NOMO-1 (cell line): ENCODE measurements around the gene SAMD8.

ENCODE experiments used
- DNase-seq, 2 experiments: peaks; one replicate each; lab custom pipeline; 2025; ENCODE audit not compliant: unreplicated experiment in 2 of 2; lab: John Stamatoyannopoulos, UW

Gene SAMD8

GRCh38 chr10:75111365-75111906, at the start of gene SAMD8:
TSS of gene SAMD8 (plus strand) at chr10:75111656. CDS start at chr10:75150529, 38,873 bp downstream.
- DNase-seq, result peak; percentile 91 to 92

GRCh38 chr10:75061709-75062505, 49.5 kb upstream of the SAMD8 start:
- peak in 1 of 2 experiments; percentile 39 for DNase-seq

- DNase-seq, result peak in 1 of 2 experiments; percentile 39
Observed at GRCh38 chr10:75062506-75063299, 48.8 kb upstream of the SAMD8 start.

GRCh38 chr10:75063461-75064230, 47.8 kb upstream of the SAMD8 start:
- no peak for DNase-seq

GRCh38 chr10:75065076-75065475, 46.4 kb upstream of the SAMD8 start:
- no peak for DNase-seq

GRCh38 chr10:75066271-75066670, 45.2 kb upstream of the SAMD8 start:
- DNase-seq, result peak; percentile 1 to 20

- no peak for DNase-seq
Observed at GRCh38 chr10:75067272-75067671, 44.2 kb upstream of the SAMD8 start.

GRCh38 chr10:75068523-75068922, 42.9 kb upstream of the SAMD8 start:
- no peak for DNase-seq

GRCh38 chr10:75070476-75070875, 41.0 kb upstream of the SAMD8 start:
- no peak for DNase-seq

GRCh38 chr10:75070961-75071428, 40.5 kb upstream of the SAMD8 start:
- no peak for DNase-seq

- DNase-seq, result no peak
Observed at GRCh38 chr10:75071756-75072155, 39.7 kb upstream of the SAMD8 start.

GRCh38 chr10:75072727-75073126, 38.7 kb upstream of the SAMD8 start:
- no peak for DNase-seq

GRCh38 chr10:75073442-75073841, 38.0 kb upstream of the SAMD8 start:
- DNase-seq, result no peak

- no peak for DNase-seq
Observed at GRCh38 chr10:75074711-75075445, 36.6 kb upstream of the SAMD8 start.

GRCh38 chr10:75076348-75076747, 35.1 kb upstream of the SAMD8 start:
- DNase-seq, result no peak

- no peak for DNase-seq
Observed at GRCh38 chr10:75079436-75080083, 31.9 kb upstream of the SAMD8 start.

- no peak for DNase-seq
Observed at GRCh38 chr10:75080554-75080953, 30.9 kb upstream of the SAMD8 start.

GRCh38 chr10:75081379-75081778, 30.1 kb upstream of the SAMD8 start:
- DNase-seq, result no peak

- DNase-seq, result no peak
Observed at GRCh38 chr10:75083972-75084833, 27.3 kb upstream of the SAMD8 start.
